Mesendoderm (in vitro differentiated cells): Measurements from ENCODE around the gene LIN37.

ENCODE experiments used
- DNase-seq: peaks from one replicate; pipeline ENCODE4 v3.0.0; 2013
- H2AK5ac ChIP-seq: 2 replicates; pipeline ENCODE4 v1.6.1; 2013; ENCODE audit warnings: low read length, inconsistent platforms
- H2BK120ac ChIP-seq: 2 replicates; pipeline ENCODE4 v1.6.1; 2013; ENCODE audit warnings: low read depth, mild to moderate bottlenecking, low read length, moderate library complexity, mixed read lengths
- H2BK15ac ChIP-seq: replicated peaks from 2 replicates; pipeline ENCODE4 v1.6.1; 2013; ENCODE audit warnings: low read depth, mild to moderate bottlenecking, moderate library complexity
- H2BK5ac ChIP-seq: 2 replicates; pipeline ENCODE4 v1.6.1; 2013; ENCODE audit warnings: low read length, inconsistent platforms
- H3K18ac ChIP-seq: 2 replicates; pipeline ENCODE4 v1.6.1; 2013; ENCODE audit warnings: mild to moderate bottlenecking, low read length, mixed read lengths
- H3K23ac ChIP-seq: one replicate; pipeline ENCODE4 v1.6.1; 2013; ENCODE audit warnings: low read length
- H3K27ac ChIP-seq: 2 replicates; pipeline ENCODE4 v1.5.1; 2013; ENCODE audit warnings: low read depth, mild to moderate bottlenecking, inconsistent platforms, low read length, moderate library complexity
- H3K27me3 ChIP-seq: 2 replicates; pipeline ENCODE4 v1.6.1; 2013; ENCODE audit warnings: low read length, control low read depth, mild to moderate bottlenecking, inconsistent platforms; ENCODE audit not compliant: insufficient read depth, poor library complexity
- H3K36me3 ChIP-seq: 2 replicates; pipeline ENCODE4 v1.6.1; 2013; ENCODE audit warnings: low read length, inconsistent platforms; ENCODE audit not compliant: control insufficient read depth, insufficient read depth
- H3K4ac ChIP-seq: one replicate; pipeline ENCODE4 v1.6.1; 2013; ENCODE audit warnings: low read depth, mild to moderate bottlenecking, low read length, moderate library complexity
- H3K4me1 ChIP-seq: 2 replicates; pipeline ENCODE4 v1.6.1; 2013; ENCODE audit warnings: low read depth, low read length, inconsistent platforms; ENCODE audit not compliant: control insufficient read depth
- H3K4me2 ChIP-seq: 2 replicates; pipeline ENCODE4 v1.6.1; 2013; ENCODE audit warnings: low read length
- H3K4me3 ChIP-seq: 2 replicates; pipeline ENCODE4 v1.5.1; 2013; ENCODE audit warnings: mild to moderate bottlenecking, low read length
- H3K56ac ChIP-seq: one replicate; pipeline ENCODE4 v1.6.1; 2013; ENCODE audit warnings: low read length
- H3K79me1 ChIP-seq: 2 replicates; pipeline ENCODE4 v1.6.1; 2013; ENCODE audit warnings: low read length, inconsistent platforms
- H3K79me2 ChIP-seq: 2 replicates; pipeline ENCODE4 v1.6.1; 2013; ENCODE audit warnings: mild to moderate bottlenecking, low read length; ENCODE audit not compliant: control insufficient read depth, insufficient read depth
- H3K9ac ChIP-seq: 2 replicates; pipeline ENCODE4 v1.6.1; 2013; ENCODE audit warnings: low read length, inconsistent platforms
- H4K5ac ChIP-seq: one replicate; pipeline ENCODE4 v1.6.1; 2013; ENCODE audit warnings: low read length
- H4K8ac ChIP-seq: one replicate; pipeline ENCODE4 v1.6.1; 2013; ENCODE audit warnings: low read depth, mild to moderate bottlenecking, control low read depth, low read length, moderate library complexity
- WGBS: extraction: QIAGEN DNeasy Blood & Tissue Kit; methylation state at CpG from one replicate; pipeline ENCODE4 v1.1.7; 2013; ENCODE audit warnings: low lambda C conversion rate, missing lambda C conversion rate; ENCODE audit not compliant: insufficient coverage; ENCODE audit errors: extremely low coverage; 5-methylcytosine and 5-hydroxymethylcytosine counted together

The LIN37 gene

DNA sequence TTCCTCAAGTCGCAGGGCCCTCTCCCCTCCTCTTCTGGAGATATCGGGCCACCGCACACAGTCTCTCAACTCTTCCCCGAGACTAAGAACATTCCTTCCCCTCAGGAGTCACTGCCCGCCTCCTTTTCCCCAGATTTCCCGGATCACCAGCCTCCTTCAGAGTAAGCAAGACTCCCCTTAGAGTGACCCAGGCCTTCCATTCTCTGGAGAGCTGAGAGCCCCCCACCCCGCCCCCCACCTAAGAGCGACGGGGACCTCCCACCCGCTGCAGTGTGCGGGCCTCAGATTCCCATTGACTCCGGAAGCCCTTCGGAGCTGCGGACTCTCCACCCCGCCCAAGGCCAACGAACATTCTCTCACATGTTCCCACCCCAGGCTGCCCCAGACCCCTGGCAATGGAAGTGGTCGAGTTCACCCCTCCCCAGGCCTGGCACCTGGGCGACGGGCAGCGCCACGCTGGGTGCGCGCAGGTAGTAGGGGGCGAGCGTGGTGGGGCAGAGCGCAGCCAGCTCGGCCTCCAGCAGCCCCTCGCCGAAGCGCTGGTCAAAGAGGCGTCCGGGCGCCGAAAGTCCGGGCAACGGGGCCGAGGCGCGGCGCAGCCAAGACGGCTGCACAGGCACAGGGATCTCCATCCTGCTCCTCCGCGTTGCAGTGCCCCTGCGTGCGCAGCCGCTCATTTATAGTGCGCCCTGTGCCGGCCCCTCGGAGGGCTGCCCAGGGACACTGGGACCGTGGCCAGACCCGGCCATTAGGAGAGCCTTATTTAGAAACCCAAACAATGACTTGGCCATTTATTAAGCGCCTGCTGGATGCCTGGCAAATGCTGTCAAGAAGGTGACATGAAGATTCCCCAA lies 8.2 kb downstream of the LIN37 start, which contains the start of gene HSPB6:
Gene HSPB6, minus strand, starts transcription at position 653 of the 854 bp plus-strand sequence. Its CDS starts 21 bp downstream, at position 632.
- peak; percentile 65 for DNase-seq
- H2BK5ac ChIP-seq, result no peak within 1 kb of the TSS
- H2AK5ac ChIP-seq, result no peak within 1 kb of the TSS
- peak within 1 kb of the TSS; percentile 73 for H3K18ac ChIP-seq
- H4K5ac ChIP-seq, result no peak within 1 kb of the TSS
- H3K4me3 ChIP-seq, result peak within 1 kb of the TSS; percentile 20
- H3K27ac ChIP-seq, result peak within 1 kb of the TSS; percentile 87
- peak within 1 kb of the TSS; percentile 83 for H3K23ac ChIP-seq
- peaks cover 4% of the 10 kb centered on the region for H3K79me2 ChIP-seq
- peak within 1 kb of the TSS; percentile 75 for H3K9ac ChIP-seq
- no peak within 1 kb of the TSS for H2BK120ac ChIP-seq
- no peak within 1 kb of the TSS for H2BK15ac ChIP-seq
- H3K4me2 ChIP-seq, result peak within 1 kb of the TSS; percentile 90
- no CpG with 5 or more reads among the region's 52 CpGs for WGBS
- H3K4ac ChIP-seq, result peak within 1 kb of the TSS; percentile 82
- H3K27me3 ChIP-seq, result no peaks in the 10 kb centered on the region
- peak within 1 kb of the TSS; percentile 39 for H4K8ac ChIP-seq
- H3K4me1 ChIP-seq, result no peaks in the 10 kb centered on the region
- H3K79me1 ChIP-seq, result peaks cover 9% of the 10 kb centered on the region
- H3K56ac ChIP-seq, result peak within 1 kb of the TSS; percentile 88
- peaks cover 4% of the 10 kb centered on the region for H3K36me3 ChIP-seq

DNA sequence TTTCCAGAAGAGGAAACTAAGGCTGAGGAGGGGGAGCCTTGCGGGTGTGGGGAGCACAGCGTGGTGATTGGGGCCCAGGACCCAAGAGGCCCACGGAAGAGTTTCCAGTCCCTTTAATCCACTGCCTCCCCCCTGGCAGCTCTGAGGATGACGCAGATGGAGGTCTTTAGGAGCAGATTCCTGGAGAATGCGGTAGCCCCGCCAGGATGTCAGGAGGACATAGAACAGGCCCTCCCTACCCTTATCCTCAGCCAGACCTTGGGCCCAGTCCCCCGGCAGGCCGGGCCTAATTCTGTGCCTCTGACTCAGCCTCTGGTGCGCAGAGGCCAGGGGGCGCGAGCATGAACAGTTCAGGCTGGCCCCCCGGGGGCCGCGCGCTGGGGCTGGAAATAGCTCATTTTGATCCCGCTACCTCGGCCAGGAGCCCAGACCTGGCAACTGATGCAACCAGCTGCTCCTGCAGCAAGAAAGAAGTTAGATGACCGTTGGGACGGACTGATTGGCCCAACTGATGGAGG lies 8.9 kb downstream of the LIN37 start:
- Histone ChIP-seq H3K79me1 (peaks cover 9% of the 10 kb centered on the region), H2BK120ac (no peak overlapping the region), H3K18ac (peak overlapping the region; percentile 73), H3K23ac (no peak overlapping the region), H3K56ac (peak overlapping the region; percentile 88), H3K4me1 (no peaks in the 10 kb centered on the region), H3K4me2 (peak overlapping the region; percentile 54), H2BK5ac (no peak overlapping the region), H3K36me3 (peaks cover 6% of the 10 kb centered on the region), H4K5ac (no peak overlapping the region), H3K4ac (peak overlapping the region; percentile 82), H4K8ac (peak overlapping the region; percentile 39), H2AK5ac (no peak overlapping the region), H3K9ac (peak overlapping the region; percentile 75), H3K27me3 (no peaks in the 10 kb centered on the region), H3K4me3 (peak overlapping the region; percentile 16), H3K79me2 (peaks cover 4% of the 10 kb centered on the region), H2BK15ac (no peak overlapping the region), H3K27ac (peak overlapping the region; percentile 87)
- no CpG with 5 or more reads among the region's 19 CpGs for WGBS
- peak; percentile 90 for DNase-seq

DNA sequence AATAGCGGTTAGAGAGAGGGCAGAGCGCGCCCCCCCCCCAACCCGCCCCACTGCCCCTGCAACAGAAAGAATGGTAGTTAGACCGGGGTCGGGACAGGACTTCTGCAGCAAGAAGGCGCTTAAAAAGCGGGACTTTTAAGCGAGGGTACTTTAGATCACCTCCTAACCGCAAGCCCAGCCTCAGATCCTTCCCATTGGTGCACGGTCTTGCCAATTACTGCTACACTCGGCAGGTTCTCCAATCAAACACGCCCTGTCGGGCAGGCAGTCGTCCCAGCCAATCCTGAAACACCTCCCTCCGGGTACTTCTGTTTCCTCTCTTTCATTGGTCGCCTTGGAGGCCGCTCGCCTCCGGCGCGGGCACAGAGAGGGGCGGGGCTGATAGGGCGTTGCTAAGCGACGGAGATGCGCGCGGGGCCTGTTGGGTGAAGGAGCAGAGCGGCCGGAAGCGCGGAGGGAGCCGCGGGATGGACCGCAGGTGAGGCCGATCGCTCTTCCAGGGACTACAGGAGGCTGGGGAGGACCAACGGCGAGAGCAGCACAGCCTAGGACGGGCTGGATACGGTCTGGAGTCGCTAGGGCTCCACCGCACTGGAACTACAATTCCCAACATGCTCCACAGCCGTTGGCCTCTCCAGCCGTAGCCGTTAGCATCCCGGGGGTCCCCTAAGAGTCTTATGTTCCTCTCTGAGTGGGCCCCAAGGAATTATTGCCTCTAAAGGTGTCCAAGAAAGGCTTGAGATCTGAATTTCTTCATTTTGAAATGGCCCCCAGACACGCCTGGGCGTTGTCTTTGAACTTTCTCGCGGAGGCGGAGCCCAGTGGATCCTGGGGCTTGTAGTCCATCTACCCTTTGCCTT lies 9.6 kb downstream of the LIN37 start, which contains the start of gene PROSER3:
Gene PROSER3, plus strand, starts transcription at position 428 of the 860 bp plus-strand sequence. Its CDS starts 40 bp downstream, at position 468.
- no peak within 1 kb of the TSS for H2BK120ac ChIP-seq

DNA sequence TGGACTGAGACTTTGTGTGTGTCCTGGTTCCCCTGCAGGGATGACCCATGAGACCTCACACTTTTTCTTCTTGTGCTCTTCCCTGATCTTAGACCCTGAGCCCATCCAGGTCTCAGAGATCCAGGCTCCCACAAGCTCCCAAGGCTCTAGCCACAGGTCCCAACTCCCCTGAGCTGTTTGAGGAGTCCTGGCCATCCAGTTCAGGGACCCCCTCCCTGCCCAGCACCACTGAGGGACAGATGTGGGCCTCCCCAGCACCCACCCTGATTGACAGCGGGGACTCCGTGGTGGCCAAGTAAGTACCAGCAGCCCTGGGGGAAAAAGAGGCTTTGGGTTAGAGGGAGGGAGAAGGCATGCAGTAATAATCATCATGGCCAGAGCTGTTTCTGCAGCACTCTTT lies 11.3 kb downstream of the LIN37 start:
- Histone ChIP-seq H2AK5ac (no peak overlapping the region), H3K4me3 (no peak overlapping the region), H3K36me3 (peaks cover 6% of the 10 kb centered on the region)

More for the DNA sequence above, 9.6 kb downstream of the LIN37 start, which contains the start of gene PROSER3:
- WGBS, result no CpG with 5 or more reads among the region's 53 CpGs
- no peak within 1 kb of the TSS for H4K5ac ChIP-seq
- H3K23ac ChIP-seq, result no peak within 1 kb of the TSS
- H3K9ac ChIP-seq, result peak within 1 kb of the TSS; percentile 94
- H3K36me3 ChIP-seq, result peaks cover 6% of the 10 kb centered on the region
- H3K79me2 ChIP-seq, result peaks cover 4% of the 10 kb centered on the region
- peak within 1 kb of the TSS; percentile 87 for H3K27ac ChIP-seq
- peak within 1 kb of the TSS; percentile 75 for H2BK5ac ChIP-seq
- H3K4me1 ChIP-seq, result no peaks in the 10 kb centered on the region
- peak within 1 kb of the TSS; percentile 39 for H4K8ac ChIP-seq
- H2AK5ac ChIP-seq, result no peak within 1 kb of the TSS
- DNase-seq, result peak; percentile 100
- H3K27me3 ChIP-seq, result no peaks in the 10 kb centered on the region
- H3K56ac ChIP-seq, result peak within 1 kb of the TSS; percentile 99
- peak within 1 kb of the TSS; percentile 93 for H3K4me3 ChIP-seq
- H3K4ac ChIP-seq, result peak within 1 kb of the TSS; percentile 90
- peak within 1 kb of the TSS; percentile 73 for H3K18ac ChIP-seq
- peak within 1 kb of the TSS; percentile 58 for H3K4me2 ChIP-seq
- H3K79me1 ChIP-seq, result peaks cover 9% of the 10 kb centered on the region
- H2BK15ac ChIP-seq, result no peak within 1 kb of the TSS

DNA sequence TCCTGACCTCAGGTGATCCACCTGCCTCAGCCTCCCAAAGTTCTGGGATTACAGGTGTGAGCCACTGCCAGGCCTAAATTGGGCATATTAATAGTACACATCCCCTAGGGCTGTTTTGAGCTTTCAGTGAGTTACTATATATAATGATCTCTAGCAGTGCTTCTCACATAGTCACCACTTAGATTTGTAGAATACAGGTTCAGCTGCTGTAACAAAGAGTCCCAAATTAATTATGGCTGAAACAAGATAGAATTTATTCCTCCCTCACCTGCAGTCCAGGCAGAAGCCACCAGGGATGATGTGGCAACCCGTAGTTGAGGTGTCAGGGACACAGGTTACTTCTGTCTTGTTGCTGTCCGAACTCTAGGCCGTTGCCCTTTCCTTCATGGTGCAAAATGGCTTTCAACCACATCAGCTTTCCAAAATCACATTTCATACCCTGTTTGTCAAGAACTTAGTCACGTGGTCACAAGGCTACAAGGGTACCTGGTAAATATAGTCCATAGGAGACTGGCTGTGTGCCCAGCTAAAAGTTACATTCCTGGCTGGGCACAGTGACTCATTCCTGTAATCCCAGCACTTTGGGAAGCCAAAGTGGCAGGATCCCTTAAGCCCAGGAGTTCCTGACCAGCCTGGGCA lies 12.5 kb downstream of the LIN37 start:
- WGBS, result no CpG with 5 or more reads among the region's 4 CpGs
- Histone ChIP-seq H3K9ac (no peak overlapping the region), H3K27me3 (no peaks in the 10 kb centered on the region), H3K36me3 (peaks cover 9% of the 10 kb centered on the region), H3K4me1 (no peaks in the 10 kb centered on the region), H3K79me1 (peaks cover 9% of the 10 kb centered on the region), H3K4me2 (no peak overlapping the region), H4K5ac (no peak overlapping the region), H2AK5ac (no peak overlapping the region), H4K8ac (no peak overlapping the region), H2BK120ac (no peak overlapping the region), H2BK15ac (no peak overlapping the region), H3K4me3 (no peak overlapping the region), H2BK5ac (no peak overlapping the region), H3K4ac (no peak overlapping the region), H3K56ac (no peak overlapping the region), H3K23ac (no peak overlapping the region), H3K27ac (no peak overlapping the region), H3K18ac (no peak overlapping the region), H3K79me2 (peaks cover 4% of the 10 kb centered on the region)
- no peak for DNase-seq

More for the DNA sequence above, 11.3 kb downstream of the LIN37 start:
- H3K79me1 ChIP-seq, result peaks cover 9% of the 10 kb centered on the region
- no peak overlapping the region for H4K5ac ChIP-seq
- WGBS, result no CpG with 5 or more reads among the region's 2 CpGs
- no peak overlapping the region for H3K4ac ChIP-seq
- H3K9ac ChIP-seq, result no peak overlapping the region
- no peak overlapping the region for H3K23ac ChIP-seq
- H3K27ac ChIP-seq, result no peak overlapping the region
- no peak overlapping the region for H3K4me2 ChIP-seq
- no peak overlapping the region for H2BK15ac ChIP-seq
- H2BK5ac ChIP-seq, result no peak overlapping the region
- peaks cover 4% of the 10 kb centered on the region for H3K79me2 ChIP-seq
- no peak overlapping the region for H3K18ac ChIP-seq
- no peak for DNase-seq
- no peak overlapping the region for H4K8ac ChIP-seq
- no peaks in the 10 kb centered on the region for H3K4me1 ChIP-seq
- no peak overlapping the region for H2BK120ac ChIP-seq
- no peaks in the 10 kb centered on the region for H3K27me3 ChIP-seq
- H3K56ac ChIP-seq, result no peak overlapping the region
